Keratinocyte (primary cell): ENCODE results near the gene EBF4.

Experiments used
- CTCF ChIP-seq, 3 experiments: IDR thresholded peaks in 1 of 3; conservative IDR thresholded peaks in 1 of 3; optimal IDR thresholded peaks in 1 of 3; 2 replicates in 2 of 3; 3 replicates in 1 of 3; pipeline versions ENCODE3 to v1.5.1; 2011; ENCODE audit warnings: low read length in 3 of 3, mild to moderate bottlenecking in 3 of 3, moderate library complexity in 2 of 3, control low read depth in 1 of 3, inconsistent platforms in 1 of 3; ENCODE audit not compliant: insufficient read depth in 2 of 3; ENCODE audit errors: extremely low read depth in 1 of 3
- EZH2 ChIP-seq: IDR thresholded peaks from one replicate; pipeline ENCODE4 v1.6.1; 2012; ENCODE audit warnings: inconsistent platforms, mild to moderate bottlenecking, low read length, moderate library complexity

DNA sequence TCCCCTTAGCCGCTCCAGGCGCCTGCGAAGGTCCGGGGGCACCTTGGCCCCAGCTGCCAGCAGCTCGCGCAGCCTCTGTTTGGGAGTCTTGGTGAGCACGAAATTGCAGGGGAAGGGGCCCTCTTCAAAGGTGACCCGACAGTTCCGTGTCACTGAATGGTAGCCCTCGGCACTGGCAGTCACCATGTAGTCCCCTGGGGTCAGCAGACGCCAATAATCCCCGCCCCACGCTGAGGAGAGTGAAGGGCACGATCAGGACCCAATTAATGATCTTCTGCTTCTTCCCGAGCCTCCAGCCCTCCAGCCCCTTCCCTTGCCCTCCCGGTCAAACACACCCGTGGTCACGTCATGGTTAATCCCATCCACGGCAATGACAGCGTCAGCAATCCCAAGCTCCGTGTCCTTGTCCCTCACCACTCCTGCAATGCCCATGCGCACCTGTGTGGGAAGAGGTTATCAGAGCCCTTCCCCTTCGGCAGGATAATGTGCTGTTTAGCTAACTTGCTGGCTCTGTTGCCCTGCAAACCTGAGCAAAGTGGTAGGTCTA is 101.7 kb downstream of the EBF4 start:
- TF ChIP-seq CTCF (optimal IDR thresholded peaks at IDR 0.05 in 1 of 3, IDR thresholded peaks at IDR 0.05 in 1 of 3, conservative IDR thresholded peaks at IDR 0.05 in 1 of 3; ENCODE audit: extremely low read depth in 1 of 3, insufficient read depth in 2 of 3, low read length in 3 of 3) (no peak), EZH2 (no peak)
